Activated T-helper 2 cell treated with anti-CD3 and anti-CD28 coated beads, Interferon-gamma antibody, Interleukin-2, Interleukin-4, amounts not matched to agents 10 μg/mL and 5 μg/mL and 100 μg/mL, durations not matched to agents 14 hours and 24 hours and 36 hours (primary cell): ENCODE results near the gene CFAP299. TPM values are rescaled to one million over a fixed set of nuclear protein-coding genes. Genes with fewer than 3 reads are reported as not detected.
"Not testable (repeated sequence)": the region's sequence is repeated elsewhere in the genome, so short reads cannot be mapped to it uniquely, and the experiment has no call there.

Source experiments
- DNase-seq: peaks from one replicate; pipeline ENCODE4 v3.0.0; 2021; ENCODE audit warnings: low spot score
- H3K27ac Mint-ChIP-seq: one replicate; pipeline ENCODE4 v1.8.0; 2021; ENCODE audit warnings: mixed read lengths
- H3K27me3 Mint-ChIP-seq: one replicate; pipeline ENCODE4 v1.8.0; 2021; ENCODE audit warnings: low read depth, mixed read lengths
- H3K36me3 Mint-ChIP-seq: one replicate; pipeline ENCODE4 v1.8.0; 2021; ENCODE audit warnings: low read depth, mixed read lengths
- H3K4me1 Mint-ChIP-seq: one replicate; pipeline ENCODE4 v1.8.0; 2021; ENCODE audit warnings: low read depth, mixed read lengths
- H3K4me3 Mint-ChIP-seq: one replicate; pipeline ENCODE4 v1.8.0; 2021; ENCODE audit warnings: low read depth, mild to moderate bottlenecking, moderate library complexity, mixed read lengths
- H3K9me3 Mint-ChIP-seq: one replicate; pipeline ENCODE4 v1.8.0; 2021; ENCODE audit warnings: mixed read lengths
- intact Hi-C: fragments of 100-400 bp; cut with micrococcal nuclease; formaldehyde crosslinking; loops from one replicate; pipeline ENCODE4 v1.15.1; 2023
- total RNA-seq: library from RNA; stranded (reverse); gene quantifications from 2 replicates; pipeline ENCODE4 v1.2.3, GENCODE V29; 2022

The CFAP299 gene
- total RNA-seq, 1 donor from 2014 or later = not detected

DNA sequence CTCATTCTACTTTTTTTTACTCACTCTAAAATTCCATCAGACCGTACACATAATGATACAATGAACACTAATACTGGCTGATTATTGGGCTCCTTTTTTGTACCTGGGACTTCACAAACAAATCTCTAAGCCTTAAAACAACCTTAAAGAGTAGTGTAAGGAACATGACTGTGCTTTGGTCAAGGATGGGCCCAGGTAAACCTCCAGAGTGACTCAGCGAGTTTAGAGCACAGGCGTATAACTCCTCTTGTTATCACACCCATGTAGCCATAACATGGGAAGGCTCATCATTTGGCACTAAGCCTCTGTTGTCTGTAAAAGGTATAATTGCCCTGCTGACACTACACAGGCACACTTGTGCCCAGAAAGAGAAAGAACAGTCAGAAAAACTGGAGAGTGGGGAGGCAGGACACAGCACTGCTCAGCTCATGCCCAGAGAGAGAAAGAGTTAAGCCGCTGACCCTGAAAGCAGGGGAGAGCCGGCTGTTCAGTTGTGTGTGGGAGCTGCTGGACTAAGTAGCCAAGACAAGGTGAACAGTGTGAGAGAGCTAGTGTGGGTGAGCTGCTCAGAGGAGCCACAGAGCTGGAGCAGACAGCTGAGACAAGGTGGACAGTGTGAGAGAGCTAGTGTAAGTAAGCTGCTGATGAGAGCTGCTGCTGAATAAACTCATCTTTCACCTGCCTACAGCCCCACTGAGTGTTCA is 375.4 kb downstream of the CFAP299 start:
- intact Hi-C loops = no loop called here
- no peaks in the 10 kb centered on the region for H3K9me3 Mint-ChIP-seq
- DNase-seq = no peak
- no peak overlapping the region for H3K4me3 Mint-ChIP-seq
- no peaks in the 10 kb centered on the region for H3K27me3 Mint-ChIP-seq
- no peaks in the 10 kb centered on the region for H3K36me3 Mint-ChIP-seq
- no peaks in the 10 kb centered on the region for H3K4me1 Mint-ChIP-seq
- no peak overlapping the region for H3K27ac Mint-ChIP-seq

DNA sequence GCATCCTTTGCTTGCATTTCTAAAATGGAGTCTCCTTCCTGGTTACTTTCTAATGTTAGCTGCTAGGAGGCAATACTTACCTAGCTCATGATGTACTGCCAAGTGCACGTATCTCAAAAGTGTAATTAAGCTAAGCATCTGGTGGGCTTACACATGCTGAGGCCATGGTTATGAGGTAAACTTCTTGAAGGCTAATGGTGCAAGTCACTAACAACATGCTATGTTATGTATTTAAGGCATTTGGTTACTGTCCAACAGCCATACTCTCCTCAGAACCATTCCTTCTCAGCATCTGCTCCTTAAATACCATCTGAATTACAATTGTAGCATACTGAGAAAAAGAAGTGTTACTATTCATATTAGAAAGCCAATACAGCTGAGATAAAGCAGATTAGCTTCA is 376.4 kb downstream of the CFAP299 start:
- intact Hi-C loops = no loop called here
- Mint-ChIP-seq H3K27ac (no peak overlapping the region), H3K27me3 (no peaks in the 10 kb centered on the region), H3K4me3 (no peak overlapping the region), H3K9me3 (no peaks in the 10 kb centered on the region), H3K4me1 (no peaks in the 10 kb centered on the region), H3K36me3 (no peaks in the 10 kb centered on the region)
- DNase-seq = no peak

DNA sequence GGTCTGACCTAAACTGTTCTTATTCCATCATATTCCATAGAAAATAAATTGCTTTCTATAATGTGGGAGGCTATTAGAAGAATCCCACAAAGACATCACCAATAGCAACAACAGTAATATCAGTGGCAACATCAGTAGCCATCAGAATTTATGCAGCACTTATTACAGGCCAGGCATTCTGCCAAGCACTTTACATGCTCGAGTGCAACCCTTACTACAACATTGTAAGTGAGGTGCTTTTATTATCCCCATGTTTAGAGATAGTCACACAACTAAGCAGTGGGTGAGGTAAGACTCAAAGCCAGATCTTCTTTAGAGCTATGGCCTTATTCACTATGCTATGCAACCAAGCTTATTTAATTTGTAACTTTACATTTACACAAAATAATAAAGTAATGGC is 377.9 kb downstream of the CFAP299 start:
- no peaks in the 10 kb centered on the region for H3K36me3 Mint-ChIP-seq
- H3K27me3 Mint-ChIP-seq = no peaks in the 10 kb centered on the region
- intact Hi-C loops = no loop called here

DNA sequence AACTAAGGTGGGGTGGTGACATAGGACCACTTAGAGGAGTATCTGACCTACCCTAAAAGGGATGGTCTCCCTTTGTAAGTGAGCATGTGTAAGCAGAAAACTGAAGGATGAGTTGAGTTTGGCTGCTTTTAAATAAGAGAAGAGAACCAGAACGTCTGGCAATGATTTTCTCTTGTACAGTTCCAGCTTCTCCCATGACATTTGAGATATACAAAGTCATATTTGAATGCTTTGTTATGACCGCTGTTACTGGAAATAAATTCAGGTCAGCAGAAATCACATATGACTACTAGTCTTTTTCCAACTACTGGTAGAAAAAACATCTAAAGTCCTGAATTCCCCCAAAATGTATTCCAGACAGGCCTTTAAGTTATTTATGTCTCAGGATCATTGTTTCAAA is 381.7 kb downstream of the CFAP299 start:
- Mint-ChIP-seq H3K4me3 (no peak overlapping the region), H3K36me3 (no peaks in the 10 kb centered on the region), H3K27me3 (no peaks in the 10 kb centered on the region), H3K27ac (no peak overlapping the region), H3K9me3 (peaks cover 22% of the 10 kb centered on the region), H3K4me1 (no peaks in the 10 kb centered on the region)
- no peak for DNase-seq
- intact Hi-C loops = no loop called here

More for the DNA sequence above, 377.9 kb downstream of the CFAP299 start:
- Mint-ChIP-seq H3K9me3 (peaks cover 7% of the 10 kb centered on the region), H3K4me1 (no peaks in the 10 kb centered on the region), H3K4me3 (no peak overlapping the region), H3K27ac (no peak overlapping the region)
- no peak for DNase-seq

DNA sequence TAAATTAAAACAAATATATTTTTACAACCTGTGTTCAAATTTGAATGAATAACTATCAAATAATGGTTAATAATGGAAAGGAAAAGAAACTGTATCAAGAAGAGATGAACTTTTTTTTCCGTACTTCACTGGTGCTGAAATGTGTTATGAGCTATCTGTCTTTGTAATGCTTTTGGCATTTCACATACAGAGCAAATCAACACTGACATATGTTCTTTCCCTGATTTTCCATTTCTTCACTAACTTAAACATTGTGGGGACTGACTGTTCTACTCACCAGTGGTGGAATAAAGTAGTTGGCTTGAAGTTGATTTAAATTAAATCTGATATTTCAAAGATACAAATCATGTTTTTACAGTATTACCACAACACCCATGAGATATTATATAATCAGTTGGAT is 390.9 kb downstream of the CFAP299 start:
- Mint-ChIP-seq H3K4me3 (no peak overlapping the region), H3K36me3 (no peaks in the 10 kb centered on the region), H3K27me3 (no peaks in the 10 kb centered on the region), H3K27ac (no peak overlapping the region), H3K9me3 (peaks cover under 1% of the 10 kb centered on the region), H3K4me1 (no peaks in the 10 kb centered on the region)
- intact Hi-C loops = no loop called here
- no peak for DNase-seq

DNA sequence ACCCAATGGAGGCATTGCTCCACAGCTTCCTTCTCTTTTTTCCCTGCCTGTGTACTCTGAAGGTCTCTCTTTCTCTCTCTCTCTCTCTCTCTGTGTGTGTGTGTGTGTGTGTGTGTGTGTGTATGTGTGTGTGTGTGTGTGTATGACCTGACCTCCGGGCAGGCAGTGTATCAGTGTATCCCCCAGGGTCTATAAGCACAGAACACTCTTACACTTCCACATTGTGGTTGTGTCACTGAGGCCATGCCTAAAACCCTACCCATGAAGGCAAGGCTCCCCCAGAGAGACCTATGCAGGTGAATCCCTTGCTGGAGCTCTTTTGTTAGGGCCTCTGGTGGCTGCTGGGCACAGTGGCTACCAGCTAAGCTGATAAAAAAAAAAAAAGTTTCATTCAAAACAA is 394.6 kb downstream of the CFAP299 start:
- intact Hi-C loops = no loop called here
- Mint-ChIP-seq H3K27ac (no peak overlapping the region), H3K9me3 (no peaks in the 10 kb centered on the region), H3K4me1 (no peaks in the 10 kb centered on the region), H3K4me3 (no peak overlapping the region), H3K27me3 (no peaks in the 10 kb centered on the region), H3K36me3 (no peaks in the 10 kb centered on the region)
- DNase-seq = no peak

DNA sequence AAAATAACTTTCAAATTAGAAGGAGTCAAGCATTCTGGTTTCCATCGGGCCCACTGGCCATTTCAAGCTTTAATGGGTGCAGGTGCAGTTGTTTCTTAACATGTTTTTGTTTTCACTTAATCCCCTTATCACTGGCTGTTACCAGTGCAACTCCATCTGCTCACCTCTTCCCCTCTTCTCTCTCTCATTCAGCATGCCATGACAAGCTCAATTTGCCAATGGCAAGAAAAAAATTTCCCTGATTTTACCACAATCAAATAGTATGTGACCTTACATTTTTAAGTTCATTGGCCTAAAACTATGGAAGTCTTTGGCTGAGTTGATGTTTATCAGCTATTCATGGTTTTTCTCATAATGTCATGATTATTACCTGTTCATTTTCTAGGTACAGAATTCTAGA is 395.9 kb downstream of the CFAP299 start:
- DNase-seq = no peak
- H3K36me3 Mint-ChIP-seq = no peaks in the 10 kb centered on the region
- H3K9me3 Mint-ChIP-seq = no peaks in the 10 kb centered on the region
- H3K27me3 Mint-ChIP-seq = no peaks in the 10 kb centered on the region
- no peak overlapping the region for H3K4me3 Mint-ChIP-seq
- no peak overlapping the region for H3K27ac Mint-ChIP-seq
- H3K4me1 Mint-ChIP-seq = no peaks in the 10 kb centered on the region
- intact Hi-C loops = no loop called here

DNA sequence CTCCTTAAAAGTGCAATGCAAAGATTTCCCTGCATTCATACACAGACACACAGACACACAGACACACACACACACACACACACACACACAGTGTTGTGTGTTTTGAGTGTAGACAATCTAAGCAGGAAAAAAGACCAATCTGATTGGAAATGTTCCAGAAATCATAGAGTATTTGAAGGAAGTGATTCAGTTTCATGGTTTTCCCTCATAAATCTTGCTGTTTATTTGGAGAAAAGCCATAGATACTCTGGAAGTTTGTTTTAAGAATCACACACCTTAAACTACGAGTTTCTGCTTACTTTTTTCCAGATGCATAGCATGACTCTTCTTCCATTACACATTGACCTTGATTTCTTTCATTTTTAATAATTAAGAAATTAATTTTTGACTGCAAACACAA is 396.5 kb downstream of the CFAP299 start:
- Mint-ChIP-seq H3K9me3 (no peaks in the 10 kb centered on the region), H3K4me1 (no peaks in the 10 kb centered on the region), H3K4me3 (no peak overlapping the region), H3K27ac (no peak overlapping the region), H3K27me3 (no peaks in the 10 kb centered on the region), H3K36me3 (no peaks in the 10 kb centered on the region)
- no peak for DNase-seq
- intact Hi-C loops = no loop called here

DNA sequence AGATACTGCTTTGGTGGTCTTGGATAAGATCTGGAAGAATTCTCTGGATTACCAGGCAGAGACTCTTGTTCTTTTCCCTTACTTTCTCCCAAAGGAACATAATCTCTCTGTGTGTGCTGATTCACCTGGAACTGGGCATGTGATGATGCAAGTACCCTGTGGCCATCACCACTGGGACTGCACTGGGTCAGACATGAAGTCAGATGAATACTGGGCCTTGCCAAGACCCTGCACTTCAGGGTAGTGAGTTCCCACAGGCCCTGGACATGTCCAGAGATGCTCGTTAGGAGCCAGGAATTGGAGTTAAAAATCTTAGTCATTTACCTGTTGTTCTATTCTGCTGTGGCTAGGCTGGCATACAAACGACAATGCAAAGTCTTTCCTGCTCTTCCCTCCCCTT is 404.8 kb downstream of the CFAP299 start:
- DNase-seq = no peak
- Mint-ChIP-seq H3K36me3 (no peaks in the 10 kb centered on the region), H3K27ac (no peak overlapping the region), H3K4me3 (no peak overlapping the region), H3K27me3 (no peaks in the 10 kb centered on the region), H3K9me3 (peaks cover 5% of the 10 kb centered on the region), H3K4me1 (no peaks in the 10 kb centered on the region)
- intact Hi-C loops = no loop called here

DNA sequence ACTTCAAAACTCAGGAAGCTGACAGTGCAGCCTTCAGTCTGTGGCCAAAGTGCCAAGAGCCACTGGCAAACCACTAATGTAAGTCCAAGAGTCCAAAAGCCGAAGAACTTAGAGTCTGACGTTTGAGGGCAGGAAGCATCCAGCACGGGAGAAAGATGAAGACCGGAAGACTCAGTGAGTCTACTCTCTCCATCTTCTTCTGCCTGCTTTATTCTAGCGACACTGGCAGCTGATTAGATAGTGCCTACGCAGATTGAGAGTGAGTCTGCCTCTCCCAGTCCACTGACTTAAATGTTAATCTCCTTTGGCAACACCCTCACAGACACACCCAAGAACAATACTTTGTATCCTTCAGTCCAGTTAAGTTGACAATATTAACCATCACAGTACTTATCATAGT is 414.0 kb downstream of the CFAP299 start:
- H3K4me3 Mint-ChIP-seq, H3K36me3 Mint-ChIP-seq, H3K9me3 Mint-ChIP-seq, H3K27ac Mint-ChIP-seq, DNase-seq, H3K27me3 Mint-ChIP-seq, intact Hi-C loops, H3K4me1 Mint-ChIP-seq: not testable (repeated sequence)

DNA sequence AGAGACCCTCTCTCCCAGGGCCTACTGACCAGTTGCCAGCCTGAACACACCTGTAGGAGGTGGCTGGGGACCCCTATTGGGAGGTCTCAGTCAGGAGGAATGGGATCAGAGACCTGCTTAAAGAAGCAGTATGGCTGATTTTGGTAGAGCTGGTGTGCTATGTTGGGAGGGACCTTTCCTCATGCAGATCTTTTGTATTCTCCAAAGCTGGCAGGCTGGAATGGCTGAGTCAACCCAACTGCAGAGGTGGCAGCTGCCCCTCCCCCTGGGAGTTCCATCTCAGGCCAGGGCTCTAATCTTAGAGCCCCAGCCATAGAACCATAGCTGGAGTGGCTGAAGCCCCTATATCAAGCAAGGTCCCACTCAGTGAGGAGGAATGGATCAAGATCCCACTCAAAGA is 415.7 kb downstream of the CFAP299 start:
- H3K4me1 Mint-ChIP-seq = no peaks in the 10 kb centered on the region

DNA sequence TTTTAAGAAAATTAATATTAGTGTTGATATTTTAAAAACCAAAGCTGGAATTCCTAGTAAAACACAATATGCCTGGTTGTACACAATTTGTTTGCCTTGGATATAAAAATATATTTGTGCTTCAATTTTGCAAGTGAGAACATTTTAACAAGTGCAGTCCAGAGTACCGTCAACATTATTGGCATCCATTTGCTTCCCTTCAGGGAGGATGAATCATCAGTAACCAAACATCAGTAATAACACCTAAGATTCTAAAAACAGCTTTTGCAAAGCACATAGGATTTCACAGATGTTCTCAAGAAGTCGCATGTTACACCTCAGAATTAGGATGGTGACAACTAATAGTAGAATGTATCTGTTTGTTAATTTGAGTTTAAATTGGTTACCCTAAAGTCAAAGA is 432.4 kb downstream of the CFAP299 start:
- no peaks in the 10 kb centered on the region for H3K27me3 Mint-ChIP-seq
- intact Hi-C loops = no loop called here
- H3K36me3 Mint-ChIP-seq = no peaks in the 10 kb centered on the region
- H3K4me3 Mint-ChIP-seq = no peak overlapping the region
- no peaks in the 10 kb centered on the region for H3K4me1 Mint-ChIP-seq
- H3K27ac Mint-ChIP-seq = no peak overlapping the region
- no peak for DNase-seq
- H3K9me3 Mint-ChIP-seq = peaks cover 6% of the 10 kb centered on the region

More for the DNA sequence above, 415.7 kb downstream of the CFAP299 start:
- H3K27me3 Mint-ChIP-seq = no peaks in the 10 kb centered on the region
- DNase-seq = no peak
- H3K9me3 Mint-ChIP-seq = no peaks in the 10 kb centered on the region
- H3K27ac Mint-ChIP-seq = no peak overlapping the region
- H3K4me3 Mint-ChIP-seq = no peak overlapping the region
- intact Hi-C loops = no loop called here
- H3K36me3 Mint-ChIP-seq = no peaks in the 10 kb centered on the region

DNA sequence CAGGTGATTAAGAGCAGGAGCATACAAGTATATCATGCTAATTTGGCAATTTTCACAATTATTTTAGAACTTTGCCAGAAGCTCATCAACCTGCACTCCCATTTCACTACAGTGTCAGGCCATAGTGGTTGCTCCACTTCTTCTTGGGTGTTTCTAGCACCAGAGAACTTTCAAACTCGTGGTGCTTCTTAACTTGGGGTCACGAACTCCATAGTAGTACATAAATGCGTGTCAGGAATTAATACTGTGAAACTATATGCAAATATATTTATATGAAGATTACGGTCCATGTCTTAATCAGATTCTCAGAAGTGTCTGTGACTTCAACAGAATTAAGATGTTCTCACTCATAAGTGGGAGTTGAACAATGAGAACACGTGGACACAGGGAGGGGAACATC is 440.6 kb downstream of the CFAP299 start:
- no peaks in the 10 kb centered on the region for H3K27me3 Mint-ChIP-seq
- H3K4me3 Mint-ChIP-seq = no peak overlapping the region
- no peaks in the 10 kb centered on the region for H3K4me1 Mint-ChIP-seq
- H3K27ac Mint-ChIP-seq = no peak overlapping the region
- DNase-seq = no peak
- H3K9me3 Mint-ChIP-seq = no peaks in the 10 kb centered on the region
- no peaks in the 10 kb centered on the region for H3K36me3 Mint-ChIP-seq
- intact Hi-C loops = no loop called here

DNA sequence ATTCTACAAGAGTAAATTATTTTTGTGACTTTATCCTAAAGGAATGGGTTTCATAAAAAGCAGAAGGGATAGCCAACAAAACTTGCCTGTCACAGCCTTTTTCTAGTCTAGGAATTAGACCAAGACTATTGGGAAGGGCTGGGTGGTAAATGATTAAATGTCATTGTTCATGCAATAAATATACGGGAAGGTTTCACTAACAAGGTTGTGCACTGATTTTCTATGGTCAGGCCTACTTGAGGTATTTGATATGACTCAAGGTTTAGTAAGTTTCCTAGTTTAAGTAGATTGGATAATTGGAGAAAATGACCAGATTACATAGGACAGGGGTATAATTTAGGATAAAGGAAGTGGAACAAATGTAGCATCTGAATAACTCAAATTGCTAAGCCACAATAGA is 445.9 kb downstream of the CFAP299 start:
- H3K4me1 Mint-ChIP-seq = no peaks in the 10 kb centered on the region
- H3K27ac Mint-ChIP-seq = no peak overlapping the region
- intact Hi-C loops = no loop called here
- H3K9me3 Mint-ChIP-seq = no peaks in the 10 kb centered on the region
- no peak for DNase-seq
- H3K27me3 Mint-ChIP-seq = no peaks in the 10 kb centered on the region
- no peaks in the 10 kb centered on the region for H3K36me3 Mint-ChIP-seq
- H3K4me3 Mint-ChIP-seq = no peak overlapping the region
